Ishikawa (cell line): ENCODE data around the gene REXO4.

Experiments used
- CREB1 ChIP-seq: IDR thresholded peaks from 2 replicates; pipeline ENCODE4 v1.6.1; 2012; ENCODE audit warnings: low read depth
- EGR1 ChIP-seq: IDR thresholded peaks from 2 replicates; pipeline ENCODE4 v1.6.1; 2012
- EP300 ChIP-seq: IDR thresholded peaks from 2 replicates; pipeline ENCODE4 v1.6.1; 2012; ENCODE audit warnings: borderline replicate concordance
- FOXM1 ChIP-seq: IDR thresholded peaks from 2 replicates; pipeline ENCODE4 v1.6.1; 2012; ENCODE audit warnings: low read depth, borderline replicate concordance
- NFIC ChIP-seq: IDR thresholded peaks from 2 replicates; pipeline ENCODE4 v1.6.1; 2012
- REST ChIP-seq: IDR thresholded peaks from 2 replicates; pipeline ENCODE4 v1.6.1; 2012; ENCODE audit warnings: low read depth, mild to moderate bottlenecking
- TAF1 ChIP-seq: IDR thresholded peaks from 2 replicates; pipeline ENCODE4 v1.6.1; 2012; ENCODE audit warnings: low read depth, mild to moderate bottlenecking
- TEAD4 ChIP-seq: IDR thresholded peaks from 2 replicates; pipeline ENCODE4 v1.6.1; 2012
- ZBTB7A ChIP-seq: IDR thresholded peaks from 2 replicates; pipeline ENCODE4 v1.6.1; 2012; ENCODE audit warnings: low read depth
- TF ChIP-seq, protein P1 (sequence below): IDR thresholded peaks from 2 replicates; pipeline ENCODE4 v1.6.1; 2012
- TF ChIP-seq, protein P2 (sequence below): IDR thresholded peaks from 2 replicates; pipeline ENCODE4 v1.6.1; 2012

DNA sequence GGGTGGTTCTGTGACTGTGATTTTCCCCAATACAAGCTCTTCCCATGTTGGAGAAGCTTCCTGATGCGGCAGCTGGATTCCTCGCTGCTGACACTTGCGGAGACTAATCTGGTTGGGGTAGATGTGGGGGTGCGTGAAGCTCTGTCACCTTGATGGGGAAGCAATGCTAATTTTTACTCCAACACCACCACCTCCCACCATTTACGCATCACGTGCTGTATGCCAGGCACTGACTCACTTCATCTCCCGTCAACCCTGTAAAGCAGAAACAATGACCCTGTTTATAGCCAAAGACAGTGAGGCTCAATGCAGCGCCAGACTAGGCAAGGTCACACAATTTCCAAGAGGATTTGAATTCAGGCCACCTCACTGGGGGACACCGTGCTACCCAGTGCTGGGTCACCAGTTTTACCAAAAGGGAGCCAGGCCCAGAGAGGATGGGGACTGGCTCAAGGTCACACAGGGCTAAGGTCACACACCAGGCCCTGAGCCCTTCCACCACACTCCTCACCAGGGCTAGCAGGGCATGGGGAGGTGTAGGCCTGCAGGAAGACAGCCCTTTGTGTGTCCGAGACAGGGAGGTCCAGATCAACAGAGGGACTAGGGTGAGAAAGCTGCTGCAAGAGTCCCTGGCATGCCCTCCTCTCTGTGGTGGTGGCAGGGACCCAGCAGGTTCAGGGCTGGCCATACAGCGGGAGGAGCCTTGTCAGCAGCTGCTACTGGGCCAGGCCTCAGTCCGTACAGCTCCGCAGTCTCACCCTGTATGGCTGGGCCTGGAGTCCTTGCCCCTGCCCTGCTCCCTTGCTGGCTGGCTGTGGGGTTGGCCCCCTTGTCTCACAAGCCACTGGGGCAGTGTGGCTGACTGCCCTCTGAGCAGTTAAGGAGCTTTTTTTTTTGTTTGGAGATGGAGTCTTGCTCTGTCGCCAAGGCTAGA is 38.4 kb downstream of the REXO4 start:
- TF ChIP-seq, protein P1, sequence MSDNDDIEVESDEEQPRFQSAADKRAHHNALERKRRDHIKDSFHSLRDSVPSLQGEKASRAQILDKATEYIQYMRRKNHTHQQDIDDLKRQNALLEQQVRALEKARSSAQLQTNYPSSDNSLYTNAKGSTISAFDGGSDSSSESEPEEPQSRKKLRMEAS = no peak
- TF ChIP-seq TEAD4 (no peak), EP300 (no peak), FOXM1 (no peak), REST (no peak), NFIC (no peak), TAF1 (no peak), CREB1 (no peak), ZBTB7A (no peak), EGR1 (no peak)
- TF ChIP-seq, protein P2, sequence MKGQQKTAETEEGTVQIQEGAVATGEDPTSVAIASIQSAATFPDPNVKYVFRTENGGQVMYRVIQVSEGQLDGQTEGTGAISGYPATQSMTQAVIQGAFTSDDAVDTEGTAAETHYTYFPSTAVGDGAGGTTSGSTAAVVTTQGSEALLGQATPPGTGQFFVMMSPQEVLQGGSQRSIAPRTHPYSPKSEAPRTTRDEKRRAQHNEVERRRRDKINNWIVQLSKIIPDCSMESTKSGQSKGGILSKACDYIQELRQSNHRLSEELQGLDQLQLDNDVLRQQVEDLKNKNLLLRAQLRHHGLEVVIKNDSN = peak; percentile 51; the same call in 1 of the 2 replicates
